Cardiac muscle cell (in vitro differentiated cells and primary cell): ENCODE results near the gene MIEF1. TPM values are rescaled to one million over a fixed set of nuclear protein-coding genes. Genes with fewer than 3 reads are reported as not detected.

Experiments used
- DNase-seq, 2 donors: peaks; one replicate each; pipeline versions ENCODE4 v3.0.0 to v3.0.0-alpha.2; 2010 to 2017; ENCODE audit warnings: low read depth in 1 of 2, low spot score in 1 of 2
- H3K27ac ChIP-seq: fragments of 200-600 bp; sonication (generic); 2 replicates; pipeline ENCODE4 v1.5.1; 2016
- H3K27me3 ChIP-seq: fragments of 200-600 bp; sonication (generic); 2 replicates; pipeline ENCODE4 v1.6.0; 2016; ENCODE audit warnings: control low read depth
- H3K36me3 ChIP-seq: fragments of 200-600 bp; sonication (generic); 2 replicates; pipeline ENCODE4 v1.5.1; 2016; ENCODE audit warnings: control low read depth
- H3K4me1 ChIP-seq: fragments of 200-600 bp; sonication (generic); 2 replicates; pipeline ENCODE4 v1.8.1; 2017; ENCODE audit warnings: low read depth, mild to moderate bottlenecking, mixed run types
- H3K4me3 ChIP-seq: fragments of 200-600 bp; sonication (generic); 2 replicates; pipeline ENCODE4 v1.5.1; 2016; ENCODE audit warnings: mild to moderate bottlenecking
- H3K9me3 ChIP-seq: fragments of 200-600 bp; sonication (generic); 2 replicates; pipeline ENCODE4 v1.5.1; 2017; ENCODE audit warnings: low read depth, mild to moderate bottlenecking, control low read depth
- CTCF ChIP-seq: IDR thresholded peaks from 2 replicates; pipeline ENCODE4 v1.5.1; 2012; ENCODE audit warnings: low read depth, mild to moderate bottlenecking, low read length
- polyA plus RNA-seq: library from polyadenylated mRNA; unstranded; fragments of >200 nt; fragmentation: Nextera tagmentation; extraction: Ambion mirVana; gene quantifications from 2 replicates; pipeline ENCODE4 v1.2.1, GENCODE V29; 2016
- total RNA-seq: library from RNA; depleted of rRNA; stranded (reverse); fragments of >200 nt; gene quantifications from 2 replicates; pipeline ENCODE4 v1.2.3, GENCODE V29; 2016

The MIEF1 gene
- total and polyA plus RNA-seq, 2 experiments from 2014 or later, result 29.1 to 31.2 TPM

- H3K4me3 ChIP-seq, result no peak overlapping the region
- no peak for TF ChIP-seq CTCF
- no peaks in the 10 kb centered on the region for H3K27me3 ChIP-seq
- DNase-seq, result no peak
- H3K27ac ChIP-seq, result peak overlapping the region; percentile 69
- H3K9me3 ChIP-seq, result no peaks in the 10 kb centered on the region
- no peaks in the 10 kb centered on the region for H3K36me3 ChIP-seq
- H3K4me1 ChIP-seq, result peaks cover 53% of the 10 kb centered on the region
Observed at GRCh38 chr22:39469326-39469680, 32.8 kb upstream of the MIEF1 start.

GRCh38 chr22:39469681-39470450 is 32.2 kb upstream of the MIEF1 start:
- H3K9me3 ChIP-seq, result no peaks in the 10 kb centered on the region
- no peak overlapping the region for H3K4me3 ChIP-seq
- no peaks in the 10 kb centered on the region for H3K27me3 ChIP-seq
- H3K4me1 ChIP-seq, result peaks cover 59% of the 10 kb centered on the region
- H3K27ac ChIP-seq, result peak overlapping the region; percentile 69
- peak in 1 of 2 donors; percentile 23 for DNase-seq
- TF ChIP-seq CTCF, result no peak
- H3K36me3 ChIP-seq, result no peaks in the 10 kb centered on the region

GRCh38 chr22:39470451-39471291 is 31.4 kb upstream of the MIEF1 start:
- TF ChIP-seq CTCF, result no peak
- H3K36me3 ChIP-seq, result no peaks in the 10 kb centered on the region
- H3K27me3 ChIP-seq, result no peaks in the 10 kb centered on the region
- no peak overlapping the region for H3K4me3 ChIP-seq
- H3K9me3 ChIP-seq, result no peaks in the 10 kb centered on the region
- H3K4me1 ChIP-seq, result peaks cover 61% of the 10 kb centered on the region
- H3K27ac ChIP-seq, result peak overlapping the region; percentile 69
- DNase-seq, result peak; percentile 20 to 54

- Histone ChIP-seq H3K27ac (peak overlapping the region; percentile 69), H3K4me1 (peaks cover 61% of the 10 kb centered on the region), H3K4me3 (no peak overlapping the region), H3K27me3 (no peaks in the 10 kb centered on the region), H3K9me3 (no peaks in the 10 kb centered on the region), H3K36me3 (no peaks in the 10 kb centered on the region)
- DNase-seq, result peak; percentile 46 to 93
- TF ChIP-seq CTCF, result no peak
Observed at GRCh38 chr22:39471381-39472141, 30.5 kb upstream of the MIEF1 start.
